ENCODE data around the gene NRG4.

- TF ChIP-seq CTCF (conservative IDR thresholded peaks at IDR 0.05; ENCODE audit: low read length): no peak
- TF ChIP-seq EZH2phosphoT487 (IDR thresholded peaks at IDR 0.05; ENCODE audit: borderline replicate concordance): no peak
These were observed 120.3 kb downstream of the NRG4 start for GRCh38 chr15:75891895-75892294.
